GF-D8 (cell line): ENCODE measurements around the gene ACSL4.
A peak's percentile ranks its signal among the peaks of the same experiment; 100 is the strongest.
"Not testable (repeated sequence)": the region's sequence is repeated elsewhere in the genome, so short reads cannot be mapped to it uniquely, and the experiment has no call there.

Source experiments
- DNase-seq: peaks from one replicate; lab custom pipeline; 2025; lab: John Stamatoyannopoulos, UW

ACSL4 gene

GRCh38 chrX:109728173-109728535 lies 4.9 kb downstream of the ACSL4 start:
- DNase-seq = no peak

- DNase-seq = not testable (repeated sequence)
These were observed 8.1 kb downstream of the ACSL4 start for GRCh38 chrX:109724971-109725370.

- no peak for DNase-seq
These were observed 12.1 kb downstream of the ACSL4 start for GRCh38 chrX:109720947-109721346.

- no peak for DNase-seq
These were observed 13.8 kb downstream of the ACSL4 start for GRCh38 chrX:109719264-109719663.

- no peak for DNase-seq
These were observed 16.5 kb downstream of the ACSL4 start for GRCh38 chrX:109716431-109717028.

GRCh38 chrX:109714340-109714958 lies 18.6 kb downstream of the ACSL4 start:
- DNase-seq = no peak

- no peak for DNase-seq
These were observed 22.9 kb downstream of the ACSL4 start for GRCh38 chrX:109710181-109710580.

- peak; percentile 68 for DNase-seq
These were observed 23.9 kb downstream of the ACSL4 start for GRCh38 chrX:109709129-109709631.

GRCh38 chrX:109707720-109708119 lies 25.3 kb downstream of the ACSL4 start:
- DNase-seq = no peak

- DNase-seq = no peak
These were observed 25.7 kb downstream of the ACSL4 start for GRCh38 chrX:109707319-109707718.

GRCh38 chrX:109704563-109704962 lies 28.5 kb downstream of the ACSL4 start:
- DNase-seq = no peak

- DNase-seq = no peak
These were observed 35.2 kb downstream of the ACSL4 start for GRCh38 chrX:109697855-109698254.

GRCh38 chrX:109696146-109696740 lies 36.8 kb downstream of the ACSL4 start:
- DNase-seq = no peak

GRCh38 chrX:109695637-109696036 lies 37.4 kb downstream of the ACSL4 start:
- DNase-seq = no peak

GRCh38 chrX:109691752-109692151 lies 41.3 kb downstream of the ACSL4 start:
- no peak for DNase-seq

GRCh38 chrX:109691277-109691676 lies 41.8 kb downstream of the ACSL4 start:
- DNase-seq = no peak

GRCh38 chrX:109687903-109688302 lies 45.2 kb downstream of the ACSL4 start:
- no peak for DNase-seq

- no peak for DNase-seq
These were observed 47.4 kb downstream of the ACSL4 start for GRCh38 chrX:109685656-109686078.

- no peak for DNase-seq
These were observed 48.9 kb downstream of the ACSL4 start for GRCh38 chrX:109684136-109684535.

GRCh38 chrX:109681475-109682081 lies 51.5 kb downstream of the ACSL4 start:
- DNase-seq = no peak

GRCh38 chrX:109679820-109680219 lies 53.2 kb downstream of the ACSL4 start:
- DNase-seq = no peak

GRCh38 chrX:109672239-109672638 lies 60.8 kb downstream of the ACSL4 start:
- no peak for DNase-seq

- DNase-seq = not testable (repeated sequence)
These were observed 61.9 kb downstream of the ACSL4 start for GRCh38 chrX:109671170-109671569.
